WTC11 (cell line): ENCODE data around the gene MFSD12. TPM values are rescaled to one million over a fixed set of nuclear protein-coding genes. Genes with fewer than 3 reads are reported as not detected.

Experiments
- ATAC-seq: fragments of 200-7000 bp; cut with Tn5 transposase; 2 replicates; pipeline ENCODE4 v1.10.0; 2021; ENCODE audit warnings: mild to moderate bottlenecking, moderate library complexity
- CTCF ChIA-PET: fragments of 300-600 bp; sonication (Branson Sonifier 250); formaldehyde crosslinking; loops from one replicate; lab custom pipeline; 2021; ENCODE audit warnings: antibody characterized with exemption; lab: Charles Lee
- POLR2A ChIA-PET: fragments of 350-600 bp; sonication (Branson Sonifier 250); formaldehyde crosslinking; loops from one replicate; lab custom pipeline; 2021; ENCODE audit warnings: antibody characterized with exemption; lab: Charles Lee
- DNase-seq: peaks from one replicate; pipeline ENCODE4 v3.0.0; 2021; ENCODE audit warnings: low spot score
- H3K27ac Mint-ChIP-seq: 2 replicates; pipeline ENCODE4 v1.8.0; 2021; ENCODE audit warnings: mixed read lengths
- H3K27me3 Mint-ChIP-seq: 2 replicates; pipeline ENCODE4 v1.8.0; 2021; ENCODE audit warnings: low read depth, mild to moderate bottlenecking, moderate library complexity, mixed read lengths
- H3K36me3 Mint-ChIP-seq: 2 replicates; pipeline ENCODE4 v1.8.0; 2021; ENCODE audit warnings: mixed read lengths
- H3K4me1 Mint-ChIP-seq: 2 replicates; pipeline ENCODE4 v1.8.0; 2022; ENCODE audit warnings: mixed read lengths
- H3K4me3 Mint-ChIP-seq: 2 replicates; pipeline ENCODE4 v1.8.0; 2021; ENCODE audit warnings: mild to moderate bottlenecking, moderate library complexity, mixed read lengths
- H3K9me3 Mint-ChIP-seq: 2 replicates; pipeline ENCODE4 v1.8.0; 2021; ENCODE audit warnings: mixed read lengths
- CBFB ChIP-seq: sonication (generic); formaldehyde crosslinking; IDR thresholded peaks from 2 replicates; pipeline ENCODE4 v1.8.1; 2022; ENCODE audit warnings: mild to moderate bottlenecking, low read depth, missing genetic modification reagents
- E2F1 ChIP-seq: sonication (generic); formaldehyde crosslinking; IDR thresholded peaks from 2 replicates; pipeline ENCODE4 v1.8.0; 2022; ENCODE audit warnings: mild to moderate bottlenecking, missing genetic modification reagents
- ELF4 ChIP-seq: sonication (generic); formaldehyde crosslinking; IDR thresholded peaks from 2 replicates; pipeline ENCODE4 v1.8.1; 2022; ENCODE audit warnings: low read depth, mild to moderate bottlenecking, moderate library complexity, missing genetic modification reagents
- ETV6 ChIP-seq: sonication (generic); formaldehyde crosslinking; IDR thresholded peaks from 2 replicates; pipeline ENCODE4 v1.8.1; 2022; ENCODE audit warnings: mild to moderate bottlenecking, missing genetic modification reagents
- FOXK1 ChIP-seq: sonication (generic); formaldehyde crosslinking; IDR thresholded peaks from 2 replicates; pipeline ENCODE4 v1.8.0; 2022; ENCODE audit warnings: mild to moderate bottlenecking, moderate library complexity, missing genetic modification reagents
- GTF2I ChIP-seq: fragments of 250-450 bp; sonication (Bioruptor Pico); conservative IDR thresholded peaks from 2 replicates; pipeline ENCODE4 v1.4.0; 2021; ENCODE audit warnings: mild to moderate bottlenecking
- MXD4 ChIP-seq: fragments of 250-450 bp; sonication (Bioruptor Pico); IDR thresholded peaks from 2 replicates; pipeline ENCODE4 v1.8.0; 2021; ENCODE audit warnings: mild to moderate bottlenecking, moderate library complexity, borderline replicate concordance
- NFATC4 ChIP-seq: fragments of 250-450 bp; sonication (Bioruptor Pico); IDR thresholded peaks from 2 replicates; pipeline ENCODE4 v1.9.0; 2021; ENCODE audit warnings: mild to moderate bottlenecking
- TEAD4 ChIP-seq: sonication (generic); formaldehyde crosslinking; IDR thresholded peaks from 2 replicates; pipeline ENCODE4 v1.8.0; 2022; ENCODE audit warnings: mild to moderate bottlenecking, missing genetic modification reagents
- TP53 ChIP-seq: sonication (generic); formaldehyde crosslinking; IDR thresholded peaks from 2 replicates; pipeline ENCODE4 v1.8.1; 2023; ENCODE audit warnings: mild to moderate bottlenecking, missing genetic modification reagents
- ZBTB43 ChIP-seq: sonication (generic); formaldehyde crosslinking; IDR thresholded peaks from 2 replicates; pipeline ENCODE4 v1.8.1; 2023; ENCODE audit warnings: mild to moderate bottlenecking, missing genetic modification reagents
- ZMAT4 ChIP-seq: fragments of 250-450 bp; sonication (Bioruptor Pico); IDR thresholded peaks from 2 replicates; pipeline ENCODE4 v1.9.0; 2021; ENCODE audit warnings: mild to moderate bottlenecking
- ZNF416 ChIP-seq: fragments of 250-450 bp; sonication (Bioruptor Pico); IDR thresholded peaks from 2 replicates; pipeline ENCODE4 v1.9.0; 2021; ENCODE audit warnings: mild to moderate bottlenecking, inconsistent platforms
- ZNF512 ChIP-seq: sonication (generic); formaldehyde crosslinking; IDR thresholded peaks from 2 replicates; pipeline ENCODE4 v1.8.1; 2022; ENCODE audit warnings: missing genetic modification reagents, borderline replicate concordance
- ZNF532 ChIP-seq: fragments of 250-450 bp; sonication (Bioruptor Pico); IDR thresholded peaks from 2 replicates; pipeline ENCODE4 v1.9.0; 2021; ENCODE audit warnings: mild to moderate bottlenecking, borderline replicate concordance
- total RNA-seq: library from RNA; stranded (reverse); gene quantifications from 3 replicates; pipeline ENCODE4 v1.2.3, GENCODE V29; 2021

Gene MFSD12
- total RNA-seq, 1 experiment from 2014 or later = 59.9 TPM

GRCh38 chr19:3538258-3538929, 19.0 kb downstream of the MFSD12 start:
- H3K36me3 Mint-ChIP-seq = peaks cover 23% of the 10 kb centered on the region
- no peak for ATAC-seq
- ChIA-PET POLR2A (interaction anchor here (0.8 kb wide), 1 partner anchor 20 kb away, joined by 3 read pairs; no protein-coding TSS in a partner anchor), CTCF (interaction anchor here (0.9 to 3.9 kb wide), 8 partner anchors 7 to 149 kb away, joined by 3 to 22 read pairs (median 6); no protein-coding TSS in a partner anchor)
- no peak overlapping the region for H3K4me3 Mint-ChIP-seq
- TF ChIP-seq ZMAT4 (CRISPR knock-in tag) (no peak), TEAD4 (CRISPR knock-in tag) (no peak)
- H3K27ac Mint-ChIP-seq = no peak overlapping the region
- no peaks in the 10 kb centered on the region for H3K27me3 Mint-ChIP-seq
- H3K4me1 Mint-ChIP-seq = peaks cover 9% of the 10 kb centered on the region
- DNase-seq = no peak
- H3K9me3 Mint-ChIP-seq = peaks cover 4% of the 10 kb centered on the region

GRCh38 chr19:3537438-3538240, 19.7 kb downstream of the MFSD12 start:
- CTCF ChIA-PET = interaction anchor here (0.9 to 3.9 kb wide), 6 partner anchors 8 to 150 kb away, joined by 3 to 22 read pairs (median 6); no protein-coding TSS in a partner anchor
- TF ChIP-seq GTF2I (CRISPR knock-in tag) (peak; percentile 86), CBFB (no peak)
- POLR2A ChIA-PET = no interaction called here
- H3K27ac Mint-ChIP-seq = no peak overlapping the region; the same call in 1 of the 2 replicates
- H3K4me3 Mint-ChIP-seq = no peak overlapping the region
- peaks cover 9% of the 10 kb centered on the region for H3K4me1 Mint-ChIP-seq
- DNase-seq (no peak), ATAC-seq (no peak; the same call in 1 of the 2 replicates)
- peaks cover 27% of the 10 kb centered on the region for H3K36me3 Mint-ChIP-seq
- H3K9me3 Mint-ChIP-seq = peaks cover 4% of the 10 kb centered on the region
- H3K27me3 Mint-ChIP-seq = no peaks in the 10 kb centered on the region

GRCh38 chr19:3537101-3537437, 20.3 kb downstream of the MFSD12 start:
- H3K27me3 Mint-ChIP-seq = no peaks in the 10 kb centered on the region
- no peak overlapping the region; the same call in 1 of the 2 replicates for H3K27ac Mint-ChIP-seq
- H3K36me3 Mint-ChIP-seq = peaks cover 29% of the 10 kb centered on the region
- ChIA-PET POLR2A (no interaction called here), CTCF (interaction anchor here (0.6 to 3.9 kb wide), 5 partner anchors 8 to 730 kb away, joined by 3 to 22 read pairs (median 5); no protein-coding TSS in a partner anchor)
- peaks cover 4% of the 10 kb centered on the region for H3K9me3 Mint-ChIP-seq
- DNase-seq (no peak), ATAC-seq (no peak)
- peaks cover 9% of the 10 kb centered on the region for H3K4me1 Mint-ChIP-seq
- H3K4me3 Mint-ChIP-seq = no peak overlapping the region
- TF ChIP-seq NFATC4 (CRISPR knock-in tag) (no peak), ZNF532 (CRISPR knock-in tag) (no peak), FOXK1 (no peak), E2F1 (CRISPR knock-in tag) (no peak), MXD4 (CRISPR knock-in tag) (no peak), ZNF512 (CRISPR knock-in tag) (no peak), TP53 (CRISPR knock-in tag) (no peak), ZBTB43 (no peak), ZNF416 (no peak), ELF4 (CRISPR knock-in tag) (no peak), ETV6 (no peak)
